A549 (cell line): ENCODE data around the gene IQGAP2.

Experiments
- CBX8 ChIP-seq: fragments of 200-600 bp; sonication (generic); IDR thresholded peaks from 2 replicates; pipeline ENCODE4 v1.6.1; 2016
- EP300 ChIP-seq, 2 experiments: fragments of >200 bp; sonication (Bioruptor Twin); formaldehyde crosslinking; IDR thresholded peaks; 2 replicates in 1 of 2; 3 replicates in 1 of 2; pipeline ENCODE4 v1.6.1; 2016 to 2017
- TF ChIP-seq, protein P1 (sequence below): fragments of >200 bp; sonication (Bioruptor Twin); formaldehyde crosslinking; IDR thresholded peaks from 3 replicates; pipeline ENCODE4 v1.5.1; 2016
- TF ChIP-seq, protein P2 (sequence below): fragments of 200-600 bp; sonication (generic); IDR thresholded peaks from 2 replicates; pipeline ENCODE4 v1.6.1; 2016; ENCODE audit warnings: antibody characterized with exemption, mild to moderate bottlenecking, moderate library complexity
- TF ChIP-seq, protein P3 (sequence below): fragments of 250-450 bp; sonication (Bioruptor Pico); IDR thresholded peaks from 2 replicates; pipeline ENCODE4 v1.5.0; 2020; ENCODE audit warnings: low read depth, mild to moderate bottlenecking, moderate library complexity

DNA sequence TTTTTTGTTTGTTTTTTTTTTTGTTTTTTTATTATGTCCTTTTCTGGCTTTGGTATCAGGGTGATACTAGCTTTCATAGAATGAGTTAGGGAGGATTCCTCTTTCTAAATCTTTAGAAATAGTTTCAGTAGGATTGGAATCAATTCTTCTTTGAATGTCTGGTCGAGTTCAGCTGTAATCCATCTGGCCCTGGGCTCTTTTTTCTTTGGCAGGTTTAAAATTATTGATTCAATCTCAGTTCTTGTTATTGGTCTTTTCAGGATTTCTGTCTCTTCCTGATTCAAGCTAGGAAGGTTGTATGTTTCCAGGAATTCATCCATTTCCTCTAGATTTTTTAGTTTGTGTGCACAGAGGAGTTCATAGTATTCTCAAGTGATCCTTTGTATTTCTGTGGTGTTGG, 34.9 kb downstream of the IQGAP2 start:
- TF ChIP-seq, protein P1, sequence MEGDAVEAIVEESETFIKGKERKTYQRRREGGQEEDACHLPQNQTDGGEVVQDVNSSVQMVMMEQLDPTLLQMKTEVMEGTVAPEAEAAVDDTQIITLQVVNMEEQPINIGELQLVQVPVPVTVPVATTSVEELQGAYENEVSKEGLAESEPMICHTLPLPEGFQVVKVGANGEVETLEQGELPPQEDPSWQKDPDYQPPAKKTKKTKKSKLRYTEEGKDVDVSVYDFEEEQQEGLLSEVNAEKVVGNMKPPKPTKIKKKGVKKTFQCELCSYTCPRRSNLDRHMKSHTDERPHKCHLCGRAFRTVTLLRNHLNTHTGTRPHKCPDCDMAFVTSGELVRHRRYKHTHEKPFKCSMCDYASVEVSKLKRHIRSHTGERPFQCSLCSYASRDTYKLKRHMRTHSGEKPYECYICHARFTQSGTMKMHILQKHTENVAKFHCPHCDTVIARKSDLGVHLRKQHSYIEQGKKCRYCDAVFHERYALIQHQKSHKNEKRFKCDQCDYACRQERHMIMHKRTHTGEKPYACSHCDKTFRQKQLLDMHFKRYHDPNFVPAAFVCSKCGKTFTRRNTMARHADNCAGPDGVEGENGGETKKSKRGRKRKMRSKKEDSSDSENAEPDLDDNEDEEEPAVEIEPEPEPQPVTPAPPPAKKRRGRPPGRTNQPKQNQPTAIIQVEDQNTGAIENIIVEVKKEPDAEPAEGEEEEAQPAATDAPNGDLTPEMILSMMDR, result no peak
- TF ChIP-seq, protein P2, sequence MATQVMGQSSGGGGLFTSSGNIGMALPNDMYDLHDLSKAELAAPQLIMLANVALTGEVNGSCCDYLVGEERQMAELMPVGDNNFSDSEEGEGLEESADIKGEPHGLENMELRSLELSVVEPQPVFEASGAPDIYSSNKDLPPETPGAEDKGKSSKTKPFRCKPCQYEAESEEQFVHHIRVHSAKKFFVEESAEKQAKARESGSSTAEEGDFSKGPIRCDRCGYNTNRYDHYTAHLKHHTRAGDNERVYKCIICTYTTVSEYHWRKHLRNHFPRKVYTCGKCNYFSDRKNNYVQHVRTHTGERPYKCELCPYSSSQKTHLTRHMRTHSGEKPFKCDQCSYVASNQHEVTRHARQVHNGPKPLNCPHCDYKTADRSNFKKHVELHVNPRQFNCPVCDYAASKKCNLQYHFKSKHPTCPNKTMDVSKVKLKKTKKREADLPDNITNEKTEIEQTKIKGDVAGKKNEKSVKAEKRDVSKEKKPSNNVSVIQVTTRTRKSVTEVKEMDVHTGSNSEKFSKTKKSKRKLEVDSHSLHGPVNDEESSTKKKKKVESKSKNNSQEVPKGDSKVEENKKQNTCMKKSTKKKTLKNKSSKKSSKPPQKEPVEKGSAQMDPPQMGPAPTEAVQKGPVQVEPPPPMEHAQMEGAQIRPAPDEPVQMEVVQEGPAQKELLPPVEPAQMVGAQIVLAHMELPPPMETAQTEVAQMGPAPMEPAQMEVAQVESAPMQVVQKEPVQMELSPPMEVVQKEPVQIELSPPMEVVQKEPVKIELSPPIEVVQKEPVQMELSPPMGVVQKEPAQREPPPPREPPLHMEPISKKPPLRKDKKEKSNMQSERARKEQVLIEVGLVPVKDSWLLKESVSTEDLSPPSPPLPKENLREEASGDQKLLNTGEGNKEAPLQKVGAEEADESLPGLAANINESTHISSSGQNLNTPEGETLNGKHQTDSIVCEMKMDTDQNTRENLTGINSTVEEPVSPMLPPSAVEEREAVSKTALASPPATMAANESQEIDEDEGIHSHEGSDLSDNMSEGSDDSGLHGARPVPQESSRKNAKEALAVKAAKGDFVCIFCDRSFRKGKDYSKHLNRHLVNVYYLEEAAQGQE, result no peak
- TF ChIP-seq, protein P3, sequence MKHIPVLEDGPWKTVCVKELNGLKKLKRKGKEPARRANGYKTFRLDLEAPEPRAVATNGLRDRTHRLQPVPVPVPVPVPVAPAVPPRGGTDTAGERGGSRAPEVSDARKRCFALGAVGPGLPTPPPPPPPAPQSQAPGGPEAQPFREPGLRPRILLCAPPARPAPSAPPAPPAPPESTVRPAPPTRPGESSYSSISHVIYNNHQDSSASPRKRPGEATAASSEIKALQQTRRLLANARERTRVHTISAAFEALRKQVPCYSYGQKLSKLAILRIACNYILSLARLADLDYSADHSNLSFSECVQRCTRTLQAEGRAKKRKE (CRISPR knock-in tag), result no peak
- no peak for TF ChIP-seq EP300 (IDR thresholded peaks at IDR 0.05)
- no peak for TF ChIP-seq CBX8
